GM13977 (cell line): Measurements from ENCODE around the gene OLFM1.

Experiments
- DNase-seq: peaks from one replicate; pipeline ENCODE4 v3.0.0; 2012; ENCODE audit warnings: low spot score
- in situ Hi-C: fragments of 300-500 bp; cut with MboI; formaldehyde crosslinking; loops from one replicate; pipeline ENCODE4 v1.12.0; 2022; ENCODE audit warnings: low sequenced_read_pairs, low pct_unique_long_range_greater_than_20kb, mixed read lengths, inconsistent platforms; ENCODE audit not compliant: unreplicated experiment
- TF ChIP-seq, protein P1 (sequence below): IDR thresholded peaks from 2 replicates; pipeline ENCODE4 v1.5.1; 2012; ENCODE audit warnings: mild to moderate bottlenecking, control low read depth; ENCODE audit not compliant: insufficient read depth; ENCODE audit errors: extremely low read depth, missing control alignments

The OLFM1 gene

DNA sequence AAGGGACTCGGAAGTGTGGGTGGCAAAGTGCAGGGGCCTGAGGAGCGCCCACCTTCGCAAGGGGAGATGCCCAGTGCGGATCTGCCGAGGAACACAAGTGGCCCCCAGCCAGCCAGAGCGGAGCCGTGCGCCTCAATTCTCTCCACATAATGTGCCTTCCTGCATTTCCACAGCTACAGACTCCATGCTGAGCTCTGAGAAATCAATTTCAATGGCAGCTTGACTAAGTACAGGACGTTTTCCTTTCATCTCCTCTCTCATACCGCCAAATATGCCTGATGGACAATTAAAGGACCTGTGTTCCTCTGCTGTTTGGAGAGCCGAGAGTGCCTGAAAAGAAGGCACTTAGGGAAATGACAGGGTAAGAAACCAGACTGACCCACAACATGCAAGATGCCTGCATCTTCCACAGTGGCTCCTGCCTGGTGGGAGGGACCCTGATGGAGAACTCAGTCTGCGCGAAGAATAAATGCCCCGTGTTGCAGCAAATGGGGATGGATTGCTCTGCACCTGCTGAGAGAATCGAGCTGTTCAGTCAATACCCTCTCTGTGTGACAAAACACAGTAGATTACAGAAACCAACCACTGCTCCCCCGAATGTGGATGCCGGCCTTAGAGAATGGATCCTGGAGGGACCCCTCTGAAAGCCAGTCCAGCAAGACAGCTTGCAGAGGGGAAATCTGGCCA lies 38.6 kb upstream of the OLFM1 start:
- TF ChIP-seq, protein P1, sequence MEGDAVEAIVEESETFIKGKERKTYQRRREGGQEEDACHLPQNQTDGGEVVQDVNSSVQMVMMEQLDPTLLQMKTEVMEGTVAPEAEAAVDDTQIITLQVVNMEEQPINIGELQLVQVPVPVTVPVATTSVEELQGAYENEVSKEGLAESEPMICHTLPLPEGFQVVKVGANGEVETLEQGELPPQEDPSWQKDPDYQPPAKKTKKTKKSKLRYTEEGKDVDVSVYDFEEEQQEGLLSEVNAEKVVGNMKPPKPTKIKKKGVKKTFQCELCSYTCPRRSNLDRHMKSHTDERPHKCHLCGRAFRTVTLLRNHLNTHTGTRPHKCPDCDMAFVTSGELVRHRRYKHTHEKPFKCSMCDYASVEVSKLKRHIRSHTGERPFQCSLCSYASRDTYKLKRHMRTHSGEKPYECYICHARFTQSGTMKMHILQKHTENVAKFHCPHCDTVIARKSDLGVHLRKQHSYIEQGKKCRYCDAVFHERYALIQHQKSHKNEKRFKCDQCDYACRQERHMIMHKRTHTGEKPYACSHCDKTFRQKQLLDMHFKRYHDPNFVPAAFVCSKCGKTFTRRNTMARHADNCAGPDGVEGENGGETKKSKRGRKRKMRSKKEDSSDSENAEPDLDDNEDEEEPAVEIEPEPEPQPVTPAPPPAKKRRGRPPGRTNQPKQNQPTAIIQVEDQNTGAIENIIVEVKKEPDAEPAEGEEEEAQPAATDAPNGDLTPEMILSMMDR = no peak
- in situ Hi-C loops = no loop called here
- no peak for DNase-seq

DNA sequence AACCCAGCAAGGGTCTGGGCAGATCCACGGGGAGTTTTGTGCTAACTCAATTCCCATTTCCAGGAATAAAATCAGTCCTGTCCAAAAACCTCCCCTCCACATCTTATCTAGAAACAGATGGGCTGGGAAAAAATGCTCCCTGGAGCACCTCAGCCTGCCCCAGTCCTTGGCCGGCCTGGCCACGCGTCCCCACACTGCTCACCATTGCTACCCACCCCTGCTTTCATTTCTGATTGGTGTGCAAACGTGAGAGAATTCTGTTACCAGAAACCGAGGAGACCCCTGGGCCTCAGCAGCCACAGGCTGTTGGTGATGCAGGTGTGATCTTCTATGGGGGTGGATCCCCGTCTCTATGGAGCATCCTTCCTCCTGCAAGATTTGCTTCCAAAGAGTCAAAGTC lies 38.0 kb upstream of the OLFM1 start:
- in situ Hi-C loops = no loop called here
- no peak for DNase-seq
- TF ChIP-seq, protein P1 = no peak

DNA sequence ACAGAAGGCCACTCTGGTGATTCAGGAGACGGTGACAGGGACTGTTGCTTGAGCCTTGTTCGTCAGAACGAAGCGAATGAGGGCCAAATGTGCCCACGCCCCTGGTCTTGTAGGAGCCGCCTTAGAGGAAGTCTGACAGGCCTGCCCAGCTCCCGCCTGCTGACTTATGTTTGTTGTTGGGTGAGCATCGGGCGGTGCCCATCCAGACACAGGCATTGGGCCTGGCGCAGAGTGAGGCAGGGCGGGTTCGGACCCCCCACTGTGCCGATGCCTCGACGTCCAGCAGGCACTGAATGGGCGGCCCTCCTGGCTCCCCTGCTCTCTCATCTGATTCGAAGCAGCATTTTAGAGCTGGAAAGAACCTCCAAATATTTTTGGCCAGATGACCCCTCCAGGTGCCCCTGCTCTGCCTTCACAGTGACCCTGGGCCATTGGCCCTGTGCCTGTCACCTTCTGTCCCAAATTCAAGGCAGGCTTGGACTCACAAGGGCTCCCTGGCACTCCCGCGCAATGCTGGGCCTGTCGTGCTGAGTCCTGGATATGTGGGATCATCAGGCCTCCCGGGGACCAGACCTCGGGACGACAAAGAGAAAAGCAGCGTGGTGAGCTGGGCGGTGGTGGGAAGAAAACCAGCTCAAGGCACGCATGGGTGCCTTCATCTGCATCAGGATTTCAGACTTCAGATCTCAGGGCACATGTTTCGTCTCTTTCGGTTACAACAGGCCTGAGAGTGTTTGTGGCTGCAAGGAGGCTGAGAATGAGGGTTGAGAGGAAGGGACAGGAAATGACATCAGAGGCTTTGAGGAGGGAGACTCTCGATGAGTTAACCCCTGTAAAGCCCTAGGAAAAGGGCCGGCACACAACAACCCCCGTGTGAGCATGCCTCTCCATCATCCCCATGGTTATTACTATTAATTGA lies 37.1 kb upstream of the OLFM1 start:
- TF ChIP-seq, protein P1 = no peak
- in situ Hi-C loops = no loop called here
- no peak for DNase-seq

DNA sequence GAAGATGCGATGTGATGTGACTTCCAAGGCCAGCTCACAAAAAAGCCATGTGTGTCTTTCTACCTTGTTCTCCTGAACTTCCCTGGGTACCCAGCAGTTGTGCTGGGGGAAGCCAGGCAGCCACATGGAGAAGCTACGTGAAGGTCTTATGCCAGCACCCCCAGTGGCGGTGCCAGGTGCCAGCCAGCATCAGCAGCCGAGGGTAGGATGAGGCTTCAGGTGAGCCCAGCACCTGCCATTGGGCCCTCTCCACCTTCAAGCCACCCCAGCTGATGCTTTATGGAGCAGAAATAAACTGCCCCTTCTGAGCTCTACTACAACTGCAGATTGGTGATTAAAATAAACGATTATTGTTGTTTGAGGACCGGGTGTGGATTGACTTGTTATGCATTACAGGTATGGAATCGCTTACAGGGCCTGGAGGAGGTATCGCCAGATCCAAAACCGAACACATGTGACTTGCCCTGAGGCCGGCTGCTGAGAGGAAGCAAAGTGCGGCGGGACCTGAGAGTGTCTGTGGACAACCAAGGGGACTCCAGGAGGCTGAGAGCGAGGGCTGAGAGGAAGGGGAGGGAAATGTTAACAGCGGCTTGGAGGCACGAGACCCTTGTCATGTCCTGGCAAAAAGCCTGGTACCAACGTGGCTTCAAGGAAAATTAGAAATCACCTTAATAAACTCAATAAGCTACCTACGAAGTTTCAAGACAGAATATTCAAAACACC lies 36.0 kb upstream of the OLFM1 start:
- TF ChIP-seq, protein P1 = no peak
- no peak for DNase-seq
- in situ Hi-C loops = no loop called here

DNA sequence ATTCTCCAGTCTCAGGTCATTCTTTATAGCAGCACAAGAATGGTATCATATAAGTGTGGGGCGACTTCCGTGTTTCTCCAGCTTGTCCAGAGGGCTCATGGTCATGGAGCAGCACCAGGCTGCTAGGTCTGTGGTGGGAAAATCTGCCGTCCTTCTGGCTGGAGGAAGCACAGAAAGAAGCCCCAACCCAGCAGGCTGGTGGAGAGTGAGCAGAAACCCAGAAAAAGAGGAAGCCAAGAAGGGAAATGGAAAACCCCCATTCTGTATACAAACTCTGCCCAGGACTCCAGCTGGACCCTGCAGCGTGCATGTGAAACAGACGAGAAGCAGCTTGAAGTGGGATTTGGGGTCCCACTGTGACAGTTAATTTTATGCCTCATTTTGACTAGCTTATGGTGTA lies 34.3 kb upstream of the OLFM1 start:
- no peak for DNase-seq
- TF ChIP-seq, protein P1 = no peak
- in situ Hi-C loops = no loop called here

DNA sequence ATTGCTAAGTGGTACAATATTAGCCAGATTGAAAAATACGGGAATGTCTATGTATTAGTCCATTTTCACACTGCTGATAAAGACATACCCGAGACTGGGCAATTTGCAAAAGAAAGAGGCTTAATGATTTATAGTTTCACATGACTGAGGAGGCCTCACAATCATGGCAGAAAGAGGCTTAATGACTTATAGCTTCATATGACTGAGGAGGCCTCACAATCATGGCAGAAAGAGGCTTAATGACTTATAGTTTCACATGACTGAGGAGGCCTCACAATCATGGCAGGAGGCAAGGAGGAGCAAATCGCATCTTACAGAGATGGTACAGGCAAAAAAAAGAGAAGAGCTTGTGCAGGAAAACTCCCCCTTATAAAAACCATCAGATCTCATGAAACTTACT lies 32.3 kb upstream of the OLFM1 start:
- TF ChIP-seq, protein P1 = no peak
- DNase-seq = no peak
- in situ Hi-C loops = no loop called here
